Measurements from ENCODE around the gene PITPNC1. TPM values are rescaled to one million over a fixed set of nuclear protein-coding genes. Genes with fewer than 3 reads are reported as not detected.
"Not testable (repeated sequence)": the region's sequence is repeated elsewhere in the genome, so short reads cannot be mapped to it uniquely, and the experiment has no call there.

PITPNC1 gene
- total and polyA plus RNA-seq, 2 of the 13 experiments (the other 11 are each of a cell fraction or from before 2014, with no cell fraction given) = 4.1 to 5.7 TPM

DNA sequence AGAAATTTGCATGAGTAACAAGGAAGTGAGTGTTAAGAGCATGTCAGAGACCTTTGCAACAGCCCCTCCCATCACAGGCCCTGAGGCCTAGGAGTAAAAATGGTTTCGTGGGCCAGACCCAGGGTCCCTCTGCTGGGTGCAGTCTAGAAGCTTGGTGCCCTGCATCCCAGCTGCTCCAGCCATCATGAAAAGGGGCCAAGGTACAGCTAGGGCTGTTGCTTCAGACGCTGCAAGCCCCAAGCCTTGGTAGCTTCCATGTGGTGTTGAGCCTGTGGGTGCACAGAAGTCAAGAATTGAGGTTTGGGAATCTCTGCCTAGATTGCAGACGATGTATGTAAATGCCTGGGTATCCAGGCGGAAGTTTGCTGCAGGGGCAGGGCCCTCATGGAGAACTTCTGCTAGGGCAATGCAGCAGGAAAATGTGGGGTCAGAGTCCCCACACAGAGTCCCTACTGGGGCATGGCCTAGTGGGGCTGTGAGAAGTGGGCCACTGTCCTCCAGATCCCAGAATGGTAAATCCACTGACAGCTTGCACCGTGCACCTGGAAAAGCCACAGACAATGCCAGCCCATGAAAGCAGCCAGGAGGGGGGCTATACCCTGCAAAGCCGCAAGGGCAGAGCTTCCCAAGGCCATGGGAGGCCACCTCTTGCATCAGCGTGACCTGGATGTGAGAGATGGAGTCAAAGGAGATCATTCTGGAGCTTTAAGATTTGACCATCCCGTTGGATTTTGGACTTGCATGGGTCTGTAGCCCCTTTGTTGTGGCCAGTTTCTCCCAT is 45.5 kb upstream of the PITPNC1 start (continued):
- TF ChIP-seq, protein P1, sequence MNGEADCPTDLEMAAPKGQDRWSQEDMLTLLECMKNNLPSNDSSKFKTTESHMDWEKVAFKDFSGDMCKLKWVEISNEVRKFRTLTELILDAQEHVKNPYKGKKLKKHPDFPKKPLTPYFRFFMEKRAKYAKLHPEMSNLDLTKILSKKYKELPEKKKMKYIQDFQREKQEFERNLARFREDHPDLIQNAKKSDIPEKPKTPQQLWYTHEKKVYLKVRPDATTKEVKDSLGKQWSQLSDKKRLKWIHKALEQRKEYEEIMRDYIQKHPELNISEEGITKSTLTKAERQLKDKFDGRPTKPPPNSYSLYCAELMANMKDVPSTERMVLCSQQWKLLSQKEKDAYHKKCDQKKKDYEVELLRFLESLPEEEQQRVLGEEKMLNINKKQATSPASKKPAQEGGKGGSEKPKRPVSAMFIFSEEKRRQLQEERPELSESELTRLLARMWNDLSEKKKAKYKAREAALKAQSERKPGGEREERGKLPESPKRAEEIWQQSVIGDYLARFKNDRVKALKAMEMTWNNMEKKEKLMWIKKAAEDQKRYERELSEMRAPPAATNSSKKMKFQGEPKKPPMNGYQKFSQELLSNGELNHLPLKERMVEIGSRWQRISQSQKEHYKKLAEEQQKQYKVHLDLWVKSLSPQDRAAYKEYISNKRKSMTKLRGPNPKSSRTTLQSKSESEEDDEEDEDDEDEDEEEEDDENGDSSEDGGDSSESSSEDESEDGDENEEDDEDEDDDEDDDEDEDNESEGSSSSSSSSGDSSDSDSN (CRISPR knock-in tag; IDR thresholded peaks at IDR 0.05) = peak; percentile 36; the same call in 1 of the 2 replicates
- TF ChIP-seq SALL1 (CRISPR knock-in tag; IDR thresholded peaks at IDR 0.05) (peak; percentile 40), MTA1 (CRISPR knock-in tag; IDR thresholded peaks at IDR 0.05; ENCODE audit: borderline replicate concordance) (peak; percentile 71; the same call in 1 of the 2 replicates), HOXA3 (CRISPR knock-in tag; IDR thresholded peaks at IDR 0.05) (0 out of 2 replicates have a peak, but pooled peaks have one; percentile 6), ZNF619 (CRISPR knock-in tag; IDR thresholded peaks at IDR 0.05) (0 out of 2 replicates have a peak, but pooled peaks have one; percentile 46), ZNF292 (CRISPR knock-in tag; IDR thresholded peaks at IDR 0.05; ENCODE audit: borderline replicate concordance, low read depth) (peak; percentile 77; the same call in 1 of the 2 replicates), NFE2L1 (CRISPR knock-in tag; IDR thresholded peaks at IDR 0.05; ENCODE audit: borderline replicate concordance) (peak; percentile 32; the same call in 1 of the 2 replicates), SOX6 (CRISPR knock-in tag; IDR thresholded peaks at IDR 0.05) (peak; percentile 71)
- TF ChIP-seq, protein P2, sequence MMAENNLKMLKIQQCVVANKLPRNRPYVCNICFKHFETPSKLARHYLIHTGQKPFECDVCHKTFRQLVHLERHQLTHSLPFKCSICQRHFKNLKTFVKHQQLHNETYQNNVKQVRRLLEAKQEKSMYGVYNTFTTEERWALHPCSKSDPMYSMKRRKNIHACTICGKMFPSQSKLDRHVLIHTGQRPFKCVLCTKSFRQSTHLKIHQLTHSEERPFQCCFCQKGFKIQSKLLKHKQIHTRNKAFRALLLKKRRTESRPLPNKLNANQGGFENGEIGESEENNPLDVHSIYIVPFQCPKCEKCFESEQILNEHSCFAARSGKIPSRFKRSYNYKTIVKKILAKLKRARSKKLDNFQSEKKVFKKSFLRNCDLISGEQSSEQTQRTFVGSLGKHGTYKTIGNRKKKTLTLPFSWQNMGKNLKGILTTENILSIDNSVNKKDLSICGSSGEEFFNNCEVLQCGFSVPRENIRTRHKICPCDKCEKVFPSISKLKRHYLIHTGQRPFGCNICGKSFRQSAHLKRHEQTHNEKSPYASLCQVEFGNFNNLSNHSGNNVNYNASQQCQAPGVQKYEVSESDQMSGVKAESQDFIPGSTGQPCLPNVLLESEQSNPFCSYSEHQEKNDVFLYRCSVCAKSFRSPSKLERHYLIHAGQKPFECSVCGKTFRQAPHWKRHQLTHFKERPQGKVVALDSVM (CRISPR knock-in tag; IDR thresholded peaks at IDR 0.05) = 0 out of 2 replicates have a peak, but pooled peaks have one; percentile 19
- TF ChIP-seq, protein P3, sequence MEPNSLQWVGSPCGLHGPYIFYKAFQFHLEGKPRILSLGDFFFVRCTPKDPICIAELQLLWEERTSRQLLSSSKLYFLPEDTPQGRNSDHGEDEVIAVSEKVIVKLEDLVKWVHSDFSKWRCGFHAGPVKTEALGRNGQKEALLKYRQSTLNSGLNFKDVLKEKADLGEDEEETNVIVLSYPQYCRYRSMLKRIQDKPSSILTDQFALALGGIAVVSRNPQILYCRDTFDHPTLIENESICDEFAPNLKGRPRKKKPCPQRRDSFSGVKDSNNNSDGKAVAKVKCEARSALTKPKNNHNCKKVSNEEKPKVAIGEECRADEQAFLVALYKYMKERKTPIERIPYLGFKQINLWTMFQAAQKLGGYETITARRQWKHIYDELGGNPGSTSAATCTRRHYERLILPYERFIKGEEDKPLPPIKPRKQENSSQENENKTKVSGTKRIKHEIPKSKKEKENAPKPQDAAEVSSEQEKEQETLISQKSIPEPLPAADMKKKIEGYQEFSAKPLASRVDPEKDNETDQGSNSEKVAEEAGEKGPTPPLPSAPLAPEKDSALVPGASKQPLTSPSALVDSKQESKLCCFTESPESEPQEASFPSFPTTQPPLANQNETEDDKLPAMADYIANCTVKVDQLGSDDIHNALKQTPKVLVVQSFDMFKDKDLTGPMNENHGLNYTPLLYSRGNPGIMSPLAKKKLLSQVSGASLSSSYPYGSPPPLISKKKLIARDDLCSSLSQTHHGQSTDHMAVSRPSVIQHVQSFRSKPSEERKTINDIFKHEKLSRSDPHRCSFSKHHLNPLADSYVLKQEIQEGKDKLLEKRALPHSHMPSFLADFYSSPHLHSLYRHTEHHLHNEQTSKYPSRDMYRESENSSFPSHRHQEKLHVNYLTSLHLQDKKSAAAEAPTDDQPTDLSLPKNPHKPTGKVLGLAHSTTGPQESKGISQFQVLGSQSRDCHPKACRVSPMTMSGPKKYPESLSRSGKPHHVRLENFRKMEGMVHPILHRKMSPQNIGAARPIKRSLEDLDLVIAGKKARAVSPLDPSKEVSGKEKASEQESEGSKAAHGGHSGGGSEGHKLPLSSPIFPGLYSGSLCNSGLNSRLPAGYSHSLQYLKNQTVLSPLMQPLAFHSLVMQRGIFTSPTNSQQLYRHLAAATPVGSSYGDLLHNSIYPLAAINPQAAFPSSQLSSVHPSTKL (CRISPR knock-in tag; IDR thresholded peaks at IDR 0.05) = 0 out of 2 replicates have a peak, but pooled peaks have one; percentile 32
- TF ChIP-seq SOX6 (IDR thresholded peaks at IDR 0.05) = not testable (repeated sequence)
- TF ChIP-seq, protein P4, sequence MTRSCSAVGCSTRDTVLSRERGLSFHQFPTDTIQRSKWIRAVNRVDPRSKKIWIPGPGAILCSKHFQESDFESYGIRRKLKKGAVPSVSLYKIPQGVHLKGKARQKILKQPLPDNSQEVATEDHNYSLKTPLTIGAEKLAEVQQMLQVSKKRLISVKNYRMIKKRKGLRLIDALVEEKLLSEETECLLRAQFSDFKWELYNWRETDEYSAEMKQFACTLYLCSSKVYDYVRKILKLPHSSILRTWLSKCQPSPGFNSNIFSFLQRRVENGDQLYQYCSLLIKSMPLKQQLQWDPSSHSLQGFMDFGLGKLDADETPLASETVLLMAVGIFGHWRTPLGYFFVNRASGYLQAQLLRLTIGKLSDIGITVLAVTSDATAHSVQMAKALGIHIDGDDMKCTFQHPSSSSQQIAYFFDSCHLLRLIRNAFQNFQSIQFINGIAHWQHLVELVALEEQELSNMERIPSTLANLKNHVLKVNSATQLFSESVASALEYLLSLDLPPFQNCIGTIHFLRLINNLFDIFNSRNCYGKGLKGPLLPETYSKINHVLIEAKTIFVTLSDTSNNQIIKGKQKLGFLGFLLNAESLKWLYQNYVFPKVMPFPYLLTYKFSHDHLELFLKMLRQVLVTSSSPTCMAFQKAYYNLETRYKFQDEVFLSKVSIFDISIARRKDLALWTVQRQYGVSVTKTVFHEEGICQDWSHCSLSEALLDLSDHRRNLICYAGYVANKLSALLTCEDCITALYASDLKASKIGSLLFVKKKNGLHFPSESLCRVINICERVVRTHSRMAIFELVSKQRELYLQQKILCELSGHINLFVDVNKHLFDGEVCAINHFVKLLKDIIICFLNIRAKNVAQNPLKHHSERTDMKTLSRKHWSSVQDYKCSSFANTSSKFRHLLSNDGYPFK (CRISPR knock-in tag; IDR thresholded peaks at IDR 0.05; ENCODE audit: borderline replicate concordance) = peak; percentile 16; the same call in 1 of the 2 replicates
- TF ChIP-seq, protein P5, sequence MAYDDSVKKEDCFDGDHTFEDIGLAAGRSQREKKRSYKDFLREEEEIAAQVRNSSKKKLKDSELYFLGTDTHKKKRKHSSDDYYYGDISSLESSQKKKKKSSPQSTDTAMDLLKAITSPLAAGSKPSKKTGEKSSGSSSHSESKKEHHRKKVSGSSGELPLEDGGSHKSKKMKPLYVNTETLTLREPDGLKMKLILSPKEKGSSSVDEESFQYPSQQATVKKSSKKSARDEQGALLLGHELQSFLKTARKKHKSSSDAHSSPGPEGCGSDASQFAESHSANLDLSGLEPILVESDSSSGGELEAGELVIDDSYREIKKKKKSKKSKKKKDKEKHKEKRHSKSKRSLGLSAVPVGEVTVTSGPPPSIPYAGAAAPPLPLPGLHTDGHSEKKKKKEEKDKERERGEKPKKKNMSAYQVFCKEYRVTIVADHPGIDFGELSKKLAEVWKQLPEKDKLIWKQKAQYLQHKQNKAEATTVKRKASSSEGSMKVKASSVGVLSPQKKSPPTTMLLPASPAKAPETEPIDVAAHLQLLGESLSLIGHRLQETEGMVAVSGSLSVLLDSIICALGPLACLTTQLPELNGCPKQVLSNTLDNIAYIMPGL (CRISPR knock-in tag; IDR thresholded peaks at IDR 0.05; ENCODE audit: borderline replicate concordance in 1 of 2, low read depth in 1 of 2) = 0 out of 4 replicates have a peak, but pooled peaks of 1 of the 2 experiments have one; percentile 23
